Panc1 (cell line): ENCODE data around the gene PLCD4.

Experiments
- CTCF ChIP-seq: fragments of 450-650 bp; IDR thresholded peaks from 2 replicates; pipeline ENCODE4 v1.5.1; 2017; ENCODE audit warnings: mild to moderate bottlenecking
- POLR2AphosphoS5 ChIP-seq: IDR thresholded peaks from 2 replicates; pipeline ENCODE4 v1.6.1; 2012; ENCODE audit warnings: mild to moderate bottlenecking, low read depth, low read length, moderate library complexity
- TF ChIP-seq, protein P1 (sequence below), 2 experiments: IDR thresholded peaks; 2 replicates each; pipeline ENCODE4 v1.6.1; 2011 to 2012; ENCODE audit warnings: low read depth in 2 of 2, control low read depth in 1 of 2, low read length in 1 of 2, mild to moderate bottlenecking in 1 of 2, moderate library complexity in 1 of 2; ENCODE audit not compliant: insufficient read depth in 1 of 2

DNA sequence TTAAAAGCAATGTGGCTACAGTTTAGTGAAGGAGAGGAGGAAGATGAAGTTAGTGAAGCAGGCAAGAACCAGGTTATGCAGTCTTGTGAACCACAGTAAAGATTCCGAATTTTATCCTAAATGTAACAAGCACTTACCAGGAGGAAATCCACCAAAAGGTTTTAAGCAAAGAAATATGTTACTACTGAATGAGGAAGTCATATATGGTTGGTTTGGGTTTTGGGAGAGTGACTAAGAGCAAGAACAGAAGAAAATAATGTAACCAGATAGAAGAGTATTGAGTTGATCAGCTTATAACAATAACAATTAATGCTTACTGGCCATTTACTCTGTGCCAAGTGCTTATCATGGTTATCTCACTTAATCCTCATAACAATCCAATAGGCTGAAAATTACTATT is 41.4 kb upstream of the PLCD4 start:
- no peak for TF ChIP-seq CTCF
- no peak for TF ChIP-seq POLR2AphosphoS5
- TF ChIP-seq, protein P1, sequence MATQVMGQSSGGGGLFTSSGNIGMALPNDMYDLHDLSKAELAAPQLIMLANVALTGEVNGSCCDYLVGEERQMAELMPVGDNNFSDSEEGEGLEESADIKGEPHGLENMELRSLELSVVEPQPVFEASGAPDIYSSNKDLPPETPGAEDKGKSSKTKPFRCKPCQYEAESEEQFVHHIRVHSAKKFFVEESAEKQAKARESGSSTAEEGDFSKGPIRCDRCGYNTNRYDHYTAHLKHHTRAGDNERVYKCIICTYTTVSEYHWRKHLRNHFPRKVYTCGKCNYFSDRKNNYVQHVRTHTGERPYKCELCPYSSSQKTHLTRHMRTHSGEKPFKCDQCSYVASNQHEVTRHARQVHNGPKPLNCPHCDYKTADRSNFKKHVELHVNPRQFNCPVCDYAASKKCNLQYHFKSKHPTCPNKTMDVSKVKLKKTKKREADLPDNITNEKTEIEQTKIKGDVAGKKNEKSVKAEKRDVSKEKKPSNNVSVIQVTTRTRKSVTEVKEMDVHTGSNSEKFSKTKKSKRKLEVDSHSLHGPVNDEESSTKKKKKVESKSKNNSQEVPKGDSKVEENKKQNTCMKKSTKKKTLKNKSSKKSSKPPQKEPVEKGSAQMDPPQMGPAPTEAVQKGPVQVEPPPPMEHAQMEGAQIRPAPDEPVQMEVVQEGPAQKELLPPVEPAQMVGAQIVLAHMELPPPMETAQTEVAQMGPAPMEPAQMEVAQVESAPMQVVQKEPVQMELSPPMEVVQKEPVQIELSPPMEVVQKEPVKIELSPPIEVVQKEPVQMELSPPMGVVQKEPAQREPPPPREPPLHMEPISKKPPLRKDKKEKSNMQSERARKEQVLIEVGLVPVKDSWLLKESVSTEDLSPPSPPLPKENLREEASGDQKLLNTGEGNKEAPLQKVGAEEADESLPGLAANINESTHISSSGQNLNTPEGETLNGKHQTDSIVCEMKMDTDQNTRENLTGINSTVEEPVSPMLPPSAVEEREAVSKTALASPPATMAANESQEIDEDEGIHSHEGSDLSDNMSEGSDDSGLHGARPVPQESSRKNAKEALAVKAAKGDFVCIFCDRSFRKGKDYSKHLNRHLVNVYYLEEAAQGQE (IDR thresholded peaks at IDR 0.05; ENCODE audit: insufficient read depth in 1 of 2, low read depth in 2 of 2, low read length in 1 of 2) = no peak
